Fibroblast of the aortic adventitia (primary cell): ENCODE data around the gene RNF115. TPM values are rescaled to one million over a fixed set of nuclear protein-coding genes. Genes with fewer than 3 reads are reported as not detected.
"Not testable (repeated sequence)": the region's sequence is repeated elsewhere in the genome, so short reads cannot be mapped to it uniquely, and the experiment has no call there.

ENCODE experiments used
- DNase-seq: peaks from one replicate; pipeline ENCODE4 v3.0.0-alpha.2; 2010; ENCODE audit warnings: low read depth
- H3K4me3 ChIP-seq: 2 replicates; pipeline ENCODE4 v1.5.1; 2011; ENCODE audit warnings: low read depth, mild to moderate bottlenecking, control low read depth, low read length, moderate library complexity
- CTCF ChIP-seq: IDR thresholded peaks from 2 replicates; pipeline ENCODE4 v1.5.1; 2011; ENCODE audit warnings: mild to moderate bottlenecking, low read length, control low read depth, inconsistent platforms; ENCODE audit not compliant: insufficient read depth
- total RNA-seq: library from RNA; depleted of rRNA; stranded (reverse); fragments of >200 nt; gene quantifications from 2 replicates; pipeline ENCODE4 v1.2.3, GENCODE V29; 2012; ENCODE audit warnings: low replicate concordance

RNF115 gene
- total RNA-seq, 1 donor, result 33.5 TPM

- H3K4me3 ChIP-seq, result no peak overlapping the region
- DNase-seq, result no peak
- TF ChIP-seq CTCF, result no peak
These were observed 50.5 kb downstream of the RNF115 start for GRCh38 chr1:145773423-145773822.

- no peak for DNase-seq
- no peak for TF ChIP-seq CTCF
- no peak overlapping the region for H3K4me3 ChIP-seq
These were observed 52.8 kb downstream of the RNF115 start for GRCh38 chr1:145771056-145771455.

- H3K4me3 ChIP-seq, DNase-seq: not testable (repeated sequence)
These were observed 55.9 kb downstream of the RNF115 start for GRCh38 chr1:145768004-145768403.

GRCh38 chr1:145766926-145767325, 57.0 kb downstream of the RNF115 start:
- DNase-seq, H3K4me3 ChIP-seq: not testable (repeated sequence)

- not testable (repeated sequence) for H3K4me3 ChIP-seq, DNase-seq
These were observed 58.1 kb downstream of the RNF115 start for GRCh38 chr1:145765585-145766360.

- not testable (repeated sequence) for DNase-seq, H3K4me3 ChIP-seq
These were observed 58.8 kb downstream of the RNF115 start for GRCh38 chr1:145765127-145765526.

- DNase-seq, H3K4me3 ChIP-seq: not testable (repeated sequence)
These were observed 59.5 kb downstream of the RNF115 start for GRCh38 chr1:145764231-145764940.

GRCh38 chr1:145762001-145762400, 61.9 kb downstream of the RNF115 start:
- not testable (repeated sequence) for DNase-seq, H3K4me3 ChIP-seq

GRCh38 chr1:145761498-145761897, 62.4 kb downstream of the RNF115 start:
- H3K4me3 ChIP-seq, DNase-seq: not testable (repeated sequence)

GRCh38 chr1:145760395-145760949, 63.4 kb downstream of the RNF115 start:
- not testable (repeated sequence) for H3K4me3 ChIP-seq, DNase-seq

GRCh38 chr1:145759721-145760120, 64.2 kb downstream of the RNF115 start:
- no peak for DNase-seq
- no peak for TF ChIP-seq CTCF
- no peak overlapping the region for H3K4me3 ChIP-seq
